Urinary bladder (tissue), 4 donors: Measurements from ENCODE around the gene PEPD. TPM values are rescaled to one million over a fixed set of nuclear protein-coding genes. Genes with fewer than 3 reads are reported as not detected.

Experiments
- DNase-seq: peaks from one replicate; pipeline ENCODE4 v3.0.0-alpha.2; 2015; ENCODE audit errors: extremely low spot score
- H3K27ac ChIP-seq: one replicate; pipeline ENCODE4 v1.5.1; 2013; ENCODE audit warnings: low read depth, mild to moderate bottlenecking, moderate library complexity
- H3K36me3 ChIP-seq: one replicate; pipeline ENCODE4 v1.6.1; 2013; ENCODE audit warnings: mild to moderate bottlenecking, moderate library complexity; ENCODE audit not compliant: insufficient read depth
- H3K4me1 ChIP-seq: one replicate; pipeline ENCODE4 v1.6.1; 2013; ENCODE audit warnings: mild to moderate bottlenecking, moderate library complexity; ENCODE audit not compliant: insufficient read depth
- H3K4me3 ChIP-seq: one replicate; pipeline ENCODE4 v1.5.1; 2013; ENCODE audit warnings: low read depth, low read length
- WGBS: extraction: QIAGEN DNeasy Blood & Tissue Kit; methylation state at CpG from one replicate; pipeline ENCODE4 v1.1.7; 2013; 5-methylcytosine and 5-hydroxymethylcytosine counted together
- polyA plus RNA-seq: library from polyadenylated mRNA; stranded (reverse); fragments of 200-250 nt; gene quantifications from one replicate; pipeline ENCODE4 v1.2.3, GENCODE V29; 2013
- total RNA-seq: library from RNA; depleted of rRNA; stranded (reverse); fragments of >200 nt; gene quantifications from one replicate; pipeline ENCODE4 v1.2.3, GENCODE V29; 2014
- donor health status: healthy with polysubstance abuse.
- donor health status: healthy.

PEPD gene
- total and polyA plus RNA-seq, 2 donors, result 24.2 to 85.0 TPM

DNA sequence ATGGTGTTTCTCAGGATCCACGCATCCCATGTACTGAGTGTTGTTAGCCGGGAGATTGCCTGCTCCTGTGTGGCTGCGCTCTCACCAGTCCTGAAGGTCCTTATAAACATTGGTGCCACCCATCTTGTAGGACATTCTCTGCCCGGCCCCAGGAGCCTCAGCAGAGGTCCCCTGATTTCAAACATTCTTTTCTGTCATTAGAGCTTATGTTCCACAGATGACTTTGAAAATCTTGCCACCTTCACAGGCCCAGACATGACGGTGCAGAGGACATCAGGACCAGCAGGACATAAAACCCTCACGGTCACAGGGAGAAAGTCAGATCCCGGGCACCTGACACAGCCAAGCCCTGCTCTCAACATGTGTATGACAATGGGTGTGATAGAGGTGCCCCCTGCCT, 33.2 kb upstream of the PEPD start:
- no peaks in the 10 kb centered on the region for H3K36me3 ChIP-seq
- DNase-seq, result no peak
- H3K4me3 ChIP-seq, result no peak overlapping the region
- no peak overlapping the region for H3K27ac ChIP-seq
- H3K4me1 ChIP-seq, result no peaks in the 10 kb centered on the region
- WGBS, result 83% methylated on average over 7 of the region's 7 CpGs

DNA sequence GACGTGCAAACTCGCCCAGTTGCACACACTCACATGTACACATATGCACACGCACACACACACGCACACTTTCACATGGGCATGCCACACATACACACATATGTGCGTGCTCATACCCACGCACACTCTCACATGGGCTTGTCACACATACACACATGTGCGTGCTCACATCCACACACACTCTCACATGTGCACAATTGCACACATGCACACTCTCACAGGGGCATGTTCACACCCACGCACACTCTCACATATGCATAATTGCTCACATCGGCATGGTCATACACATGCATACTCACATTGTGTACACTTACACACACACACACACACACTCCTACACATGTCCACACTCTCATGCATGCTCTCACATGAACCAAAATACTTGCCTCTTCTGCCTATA, 32.8 kb upstream of the PEPD start:
- no peak for DNase-seq
- Histone ChIP-seq H3K36me3 (no peaks in the 10 kb centered on the region), H3K27ac (no peak overlapping the region), H3K4me1 (no peaks in the 10 kb centered on the region), H3K4me3 (no peak overlapping the region)
- WGBS, result 86% methylated on average over 9 of the region's 9 CpGs

DNA sequence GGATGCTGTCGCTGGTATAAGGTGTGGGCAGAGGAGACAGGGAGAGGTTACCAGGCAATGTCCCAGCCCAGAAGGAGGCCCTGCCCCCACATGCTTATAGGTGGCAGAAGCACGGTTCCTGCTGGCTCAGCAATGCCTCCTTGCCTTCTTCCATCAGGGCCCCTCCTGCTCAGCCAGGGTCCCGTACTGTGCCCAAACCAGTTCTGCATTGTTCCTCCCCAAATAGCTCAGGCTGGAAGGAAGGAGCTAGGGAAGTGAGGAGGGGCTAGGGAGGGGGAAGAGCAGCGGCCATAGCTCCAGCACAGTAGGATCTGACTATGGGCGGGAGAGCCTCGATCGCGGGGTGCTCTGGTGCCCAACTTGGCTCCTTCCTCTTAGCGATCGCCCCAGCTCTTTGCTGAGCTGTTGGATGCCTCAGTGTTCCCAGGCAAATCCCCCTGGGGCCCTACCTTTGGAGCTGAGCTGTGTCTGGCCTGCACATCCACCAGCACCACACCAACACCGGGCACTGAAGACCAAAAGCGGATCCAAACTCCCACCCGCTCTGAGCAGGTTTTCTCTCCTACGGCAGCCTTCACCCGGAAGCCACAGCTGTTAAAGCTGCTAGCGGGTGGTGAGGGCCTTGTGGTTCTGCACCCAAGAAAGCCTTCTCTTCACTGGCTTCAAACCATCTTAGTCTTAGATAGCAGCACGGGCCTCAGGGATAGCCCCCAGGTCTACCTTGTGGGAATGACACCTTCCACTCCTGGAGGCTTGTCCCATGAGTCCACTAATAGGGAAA, 32.1 kb upstream of the PEPD start:
- WGBS, result 78% methylated on average over 17 of the region's 17 CpGs
- H3K4me3 ChIP-seq, result no peak overlapping the region
- H3K4me1 ChIP-seq, result no peaks in the 10 kb centered on the region
- H3K36me3 ChIP-seq, result no peaks in the 10 kb centered on the region
- H3K27ac ChIP-seq, result no peak overlapping the region
- DNase-seq, result no peak

DNA sequence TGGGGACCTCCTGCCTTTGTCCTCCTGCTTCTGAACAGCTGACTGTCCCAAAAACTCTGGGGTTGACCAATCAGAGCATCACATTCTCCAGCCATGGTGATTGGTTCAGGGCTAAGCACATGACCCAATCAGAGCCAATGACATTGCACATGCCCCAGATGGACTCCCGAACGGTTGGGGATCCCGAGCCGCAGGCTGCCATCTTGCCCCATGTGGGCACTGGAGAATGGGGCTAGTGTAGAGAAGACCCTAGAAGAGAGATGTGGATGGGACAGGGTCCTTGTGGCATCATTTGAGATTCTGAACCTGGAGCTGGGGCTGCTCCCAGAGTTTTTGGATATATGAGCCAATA, 31.3 kb upstream of the PEPD start:
- WGBS, result 96% methylated on average over 4 of the region's 4 CpGs
- no peak overlapping the region for H3K4me3 ChIP-seq

DNA sequence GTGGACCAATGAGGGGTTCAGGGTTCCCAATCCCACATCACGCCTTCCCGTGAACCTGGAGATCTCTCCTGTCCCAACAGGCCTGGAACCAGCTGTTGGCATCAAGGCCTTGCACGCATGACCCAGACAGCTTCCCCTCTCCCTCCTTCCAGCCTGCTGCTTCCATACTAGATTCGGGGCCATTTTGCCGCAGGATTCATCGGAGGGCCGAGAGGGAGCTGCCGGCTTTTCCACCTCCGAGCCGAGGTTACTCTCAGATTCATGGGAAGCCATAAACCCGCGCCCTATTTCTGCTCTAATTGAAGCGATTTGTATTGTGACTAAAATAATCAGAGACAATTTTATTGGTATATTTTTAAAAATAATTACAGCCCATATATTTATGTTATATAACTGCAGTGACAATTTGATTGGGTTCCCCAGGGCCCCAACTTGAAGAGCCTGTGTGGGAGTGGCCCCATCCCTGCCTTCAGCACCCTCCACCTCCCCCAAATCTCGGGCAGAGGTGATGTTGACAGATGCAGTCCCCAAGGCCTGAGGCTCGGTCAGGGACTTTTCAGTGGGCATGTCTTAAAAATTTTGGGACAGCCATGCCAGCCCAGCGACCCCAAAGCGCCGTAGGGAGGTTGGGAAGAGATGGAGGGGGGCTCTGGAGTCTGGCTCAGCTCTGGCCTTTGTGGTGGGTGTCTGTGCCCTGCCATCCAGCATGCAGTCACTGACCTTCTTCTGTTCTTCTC, 30.8 kb upstream of the PEPD start:
- no peaks in the 10 kb centered on the region for H3K4me1 ChIP-seq
- 89% methylated on average over 18 of the region's 18 CpGs for WGBS
- DNase-seq, result no peak
- no peaks in the 10 kb centered on the region for H3K36me3 ChIP-seq
- no peak overlapping the region for H3K4me3 ChIP-seq
- H3K27ac ChIP-seq, result no peak overlapping the region

More for the DNA sequence above, 31.3 kb upstream of the PEPD start:
- Histone ChIP-seq H3K4me1 (no peaks in the 10 kb centered on the region), H3K36me3 (no peaks in the 10 kb centered on the region), H3K27ac (no peak overlapping the region)
- DNase-seq, result no peak

DNA sequence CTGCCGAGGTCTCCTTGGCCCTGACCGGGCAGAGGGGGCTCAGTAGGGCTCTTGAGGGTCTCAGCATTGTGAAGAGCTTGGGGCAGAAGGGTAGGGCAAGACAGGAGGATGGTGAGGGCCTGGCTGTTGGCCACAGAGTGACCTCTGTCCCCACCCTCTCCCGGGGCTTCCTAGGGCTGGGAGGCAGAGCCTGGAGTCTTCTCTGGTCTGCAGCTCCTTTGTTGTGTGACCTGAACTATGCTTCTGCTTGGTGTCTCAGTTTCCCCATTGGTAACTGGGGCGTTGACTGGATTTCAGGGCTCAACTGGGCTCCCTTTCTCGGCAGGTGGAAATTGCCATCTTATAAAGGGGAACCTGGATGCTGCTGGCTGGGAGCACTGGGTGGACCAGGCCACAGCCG, 30.1 kb upstream of the PEPD start:
- no peak for DNase-seq
- H3K4me1 ChIP-seq, result no peaks in the 10 kb centered on the region
- 90% methylated on average over 6 of the region's 6 CpGs for WGBS
- no peak overlapping the region for H3K4me3 ChIP-seq
- H3K36me3 ChIP-seq, result no peaks in the 10 kb centered on the region
- H3K27ac ChIP-seq, result no peak overlapping the region

DNA sequence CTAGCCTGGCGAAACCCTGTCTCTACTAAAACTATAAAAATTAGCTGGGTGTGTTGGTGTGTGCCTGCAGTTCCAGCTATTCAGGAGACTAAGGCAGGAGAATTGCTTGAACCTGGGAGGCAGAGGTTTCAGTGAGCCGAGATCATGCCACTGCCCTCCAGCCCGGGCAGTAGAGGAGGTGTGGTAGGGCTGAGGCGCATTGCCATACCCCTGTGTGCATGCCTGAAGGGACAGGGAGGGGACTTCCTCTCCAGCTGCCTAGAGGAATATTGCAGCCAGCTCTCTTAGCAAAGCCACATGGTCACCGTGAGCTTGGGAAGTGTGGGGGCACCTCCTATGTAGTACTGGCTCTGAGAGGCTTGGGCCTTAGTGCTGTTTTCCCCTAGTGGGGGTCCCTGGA, 29.2 kb upstream of the PEPD start:
- WGBS, result 81% methylated on average over 5 of the region's 5 CpGs
- no peak for DNase-seq
- Histone ChIP-seq H3K27ac (no peak overlapping the region), H3K4me1 (no peaks in the 10 kb centered on the region), H3K4me3 (no peak overlapping the region), H3K36me3 (no peaks in the 10 kb centered on the region)

DNA sequence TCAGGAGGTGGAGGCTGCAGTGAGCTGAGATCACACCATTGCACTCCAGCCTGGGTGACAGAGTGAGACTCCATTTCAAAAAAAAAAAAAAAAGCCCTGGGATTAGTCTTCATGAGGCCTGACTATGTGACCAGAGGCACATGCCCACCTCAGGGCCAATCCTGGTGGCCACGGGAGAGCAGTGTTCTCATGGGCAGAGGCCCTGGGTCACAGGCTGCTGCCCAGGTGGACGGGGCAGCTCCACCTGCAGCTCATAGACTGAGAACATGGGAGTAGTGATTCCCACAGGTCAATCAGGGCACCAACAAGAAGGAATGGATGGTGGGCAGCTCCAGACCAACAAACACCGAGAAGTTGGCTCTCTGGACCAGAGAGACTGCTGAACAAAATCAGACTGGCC, 26.1 kb upstream of the PEPD start:
- DNase-seq, result no peak
- Histone ChIP-seq H3K36me3 (no peaks in the 10 kb centered on the region), H3K4me1 (no peaks in the 10 kb centered on the region), H3K27ac (no peak overlapping the region), H3K4me3 (no peak overlapping the region)
- WGBS, result 74% methylated on average over 3 of the region's 3 CpGs

DNA sequence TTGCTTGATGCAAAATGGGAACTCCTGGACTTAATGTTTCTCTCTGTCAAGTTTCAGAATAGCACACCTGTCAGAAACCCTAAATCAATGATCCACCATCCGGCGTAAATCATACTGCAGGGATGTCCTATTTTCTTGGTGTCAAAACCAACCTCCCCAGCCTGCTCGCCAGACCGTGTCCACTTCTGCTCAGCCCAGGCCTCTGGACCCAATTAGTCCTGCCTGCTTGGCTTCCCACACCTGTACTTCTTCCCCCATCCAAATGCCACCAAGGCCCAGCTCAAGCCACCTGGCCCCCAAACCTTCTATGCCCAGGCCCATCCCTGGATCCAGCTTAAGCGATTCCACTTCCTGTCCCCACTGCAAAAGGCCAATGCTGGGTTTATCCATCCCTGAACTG, 25.1 kb upstream of the PEPD start:
- DNase-seq, result no peak
- Histone ChIP-seq H3K36me3 (no peaks in the 10 kb centered on the region), H3K4me1 (no peaks in the 10 kb centered on the region), H3K27ac (no peak overlapping the region), H3K4me3 (no peak overlapping the region)
- WGBS, result 87% methylated on average over 5 of the region's 5 CpGs

DNA sequence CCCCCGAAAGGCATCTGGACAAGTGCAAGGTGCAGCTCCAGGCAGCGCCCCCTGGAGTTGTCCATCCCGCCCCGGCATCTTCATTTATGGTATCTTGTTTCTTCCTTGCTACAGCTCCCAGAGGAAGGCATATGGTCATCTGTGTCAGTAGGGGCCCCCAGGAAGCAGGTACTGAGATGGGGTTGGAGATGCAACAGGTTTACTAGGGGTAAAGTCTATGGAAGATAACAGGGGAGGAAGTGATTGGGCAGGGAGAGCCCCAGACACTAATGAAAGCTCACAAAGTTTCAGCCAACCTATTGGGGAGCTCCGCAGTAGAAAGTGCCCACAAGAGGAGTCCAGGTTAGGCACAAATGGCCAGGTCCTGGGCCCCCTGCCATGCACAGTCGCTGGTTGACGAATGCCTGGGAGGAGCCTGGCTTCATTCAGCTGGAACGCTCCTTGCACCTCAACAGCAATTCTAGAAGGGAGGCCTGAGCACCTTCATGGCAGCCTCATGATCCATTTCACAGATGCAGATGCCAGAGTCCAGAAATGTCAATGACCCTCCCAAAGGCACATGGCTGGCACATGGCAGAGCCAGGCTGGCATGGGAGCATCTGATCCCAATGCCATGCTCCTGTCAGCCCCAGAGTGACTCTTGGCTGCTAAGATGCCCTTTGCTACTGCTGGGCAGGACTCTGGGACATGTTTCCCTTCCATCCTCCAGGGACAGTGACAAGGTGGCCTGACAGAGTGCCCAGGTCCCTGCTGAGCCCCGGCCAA, 23.8 kb upstream of the PEPD start:
- no peak for DNase-seq
- Histone ChIP-seq H3K4me1 (no peaks in the 10 kb centered on the region), H3K27ac (no peak overlapping the region), H3K36me3 (no peaks in the 10 kb centered on the region), H3K4me3 (no peak overlapping the region)
- 83% methylated on average over 9 of the region's 9 CpGs for WGBS

DNA sequence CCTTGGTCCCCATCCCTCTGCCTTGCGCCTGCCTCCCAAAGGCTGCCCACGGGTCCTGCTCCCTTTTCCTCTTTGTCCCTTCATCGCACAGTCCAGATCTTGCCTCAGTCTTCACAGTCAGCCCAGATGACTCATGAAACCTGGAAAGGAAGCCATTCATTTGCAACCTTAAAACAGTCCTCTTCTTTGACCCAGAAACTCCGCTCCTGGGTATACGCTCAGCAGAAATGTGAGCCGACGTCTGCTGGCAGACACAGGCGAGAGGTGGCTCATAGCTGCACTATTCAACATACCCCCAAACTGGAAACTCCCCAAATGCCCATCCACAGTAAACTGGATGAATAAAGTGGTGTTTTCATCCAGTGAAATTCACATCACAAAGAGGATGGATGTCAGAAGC, 13.6 kb upstream of the PEPD start:
- Histone ChIP-seq H3K4me3 (no peak overlapping the region), H3K4me1 (no peaks in the 10 kb centered on the region), H3K27ac (no peak overlapping the region), H3K36me3 (no peaks in the 10 kb centered on the region)
- WGBS, result 51% methylated on average over 8 of the region's 8 CpGs
- no peak for DNase-seq

DNA sequence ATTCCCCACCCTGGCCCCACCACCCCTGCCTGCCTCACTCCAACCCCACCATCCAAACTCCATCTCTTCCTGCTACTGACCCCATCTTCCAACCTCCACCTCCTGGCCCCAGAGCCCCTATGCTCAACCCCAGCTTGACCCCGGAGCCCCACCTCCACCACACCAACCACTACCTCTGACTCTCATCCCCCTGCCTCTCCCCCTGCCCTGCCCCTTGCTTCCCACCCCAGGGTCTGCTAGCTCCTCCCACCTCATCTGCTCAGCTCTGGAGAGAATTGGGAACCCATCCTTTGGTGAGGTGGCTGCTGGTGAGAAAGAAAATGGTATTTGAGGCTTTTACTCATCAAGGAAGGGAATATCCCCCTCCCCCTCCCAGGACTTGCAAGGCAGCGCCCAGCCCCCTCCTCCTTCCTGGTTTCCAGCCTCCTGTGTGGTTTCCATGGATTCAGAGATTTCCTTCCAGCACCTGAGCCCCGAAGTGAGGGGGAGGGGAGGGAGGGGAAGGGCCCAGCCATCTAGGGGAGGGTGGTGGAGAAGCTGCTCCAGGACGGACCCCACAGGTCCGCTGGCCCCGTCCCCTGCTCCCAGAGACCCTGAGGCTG, 11.4 kb upstream of the PEPD start:
- WGBS, result 24% methylated on average over 6 of the region's 6 CpGs
- Histone ChIP-seq H3K4me1 (no peaks in the 10 kb centered on the region), H3K36me3 (no peaks in the 10 kb centered on the region), H3K27ac (no peak overlapping the region), H3K4me3 (no peak overlapping the region)
- no peak for DNase-seq

DNA sequence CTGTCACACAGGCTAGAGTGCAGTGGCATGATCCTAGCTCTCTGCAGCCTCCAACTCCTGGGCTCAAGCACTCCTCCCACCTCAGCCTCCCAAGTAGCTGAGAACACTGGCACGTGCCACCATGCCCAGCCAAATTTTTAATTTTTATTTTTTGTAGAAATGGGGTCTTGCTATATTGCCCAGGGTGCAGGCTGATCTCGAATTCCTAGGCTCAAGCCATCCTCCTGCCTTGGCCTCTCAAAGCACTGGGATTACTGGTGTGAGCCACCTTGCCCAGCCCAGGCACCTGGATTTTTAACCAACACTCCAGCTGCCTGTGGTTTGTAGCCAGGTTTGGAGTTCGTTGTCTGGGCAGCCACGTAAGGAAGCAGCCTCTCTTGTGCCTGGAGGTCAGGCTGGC, 9.3 kb upstream of the PEPD start:
- H3K4me3 ChIP-seq, result no peak overlapping the region
- WGBS, result 69% methylated on average over 4 of the region's 4 CpGs
- H3K36me3 ChIP-seq, result no peaks in the 10 kb centered on the region
- DNase-seq, result no peak
- H3K27ac ChIP-seq, result no peak overlapping the region
- no peaks in the 10 kb centered on the region for H3K4me1 ChIP-seq
